SH-SY5Y (cell line): ENCODE results near the gene SASH3.
A peak's percentile ranks its signal among the peaks of the same experiment; 100 is the strongest.

Experiments used
- GATA2 ChIP-seq: IDR thresholded peaks from 2 replicates; pipeline ENCODE4 v1.6.1; 2011; ENCODE audit warnings: mild to moderate bottlenecking, low read depth, low read length
- GATA3 ChIP-seq: IDR thresholded peaks from 2 replicates; pipeline ENCODE4 v1.6.1; 2011; ENCODE audit warnings: low read depth, mild to moderate bottlenecking, low read length, moderate library complexity

Gene SASH3

GRCh38 chrX:129754056-129755024, 25.4 kb upstream of the SASH3 start:
- TF ChIP-seq GATA3 = no peak
- peak; percentile 34; the same call in 1 of the 2 replicates for TF ChIP-seq GATA2

- TF ChIP-seq GATA2 (no peak), GATA3 (no peak)
These were observed 23.7 kb upstream of the SASH3 start for GRCh38 chrX:129755779-129756650.

- TF ChIP-seq GATA2 = no peak
- no peak for TF ChIP-seq GATA3
These were observed 20.1 kb upstream of the SASH3 start for GRCh38 chrX:129759576-129760061.

- TF ChIP-seq GATA3 (no peak), GATA2 (no peak)
These were observed 19.6 kb upstream of the SASH3 start for GRCh38 chrX:129760155-129760554.

GRCh38 chrX:129760981-129761380, 18.8 kb upstream of the SASH3 start:
- no peak for TF ChIP-seq GATA2
- no peak for TF ChIP-seq GATA3

- TF ChIP-seq GATA3 = no peak
- no peak for TF ChIP-seq GATA2
These were observed 18.2 kb upstream of the SASH3 start for GRCh38 chrX:129761596-129761995.

- TF ChIP-seq GATA2 (no peak), GATA3 (no peak)
These were observed 17.3 kb upstream of the SASH3 start for GRCh38 chrX:129762448-129762847.

GRCh38 chrX:129763666-129764065, 16.1 kb upstream of the SASH3 start:
- no peak for TF ChIP-seq GATA2
- TF ChIP-seq GATA3 = no peak

GRCh38 chrX:129768186-129768585, 11.6 kb upstream of the SASH3 start:
- TF ChIP-seq GATA3 = no peak

- TF ChIP-seq GATA2 (no peak), GATA3 (no peak)
These were observed 10.9 kb upstream of the SASH3 start for GRCh38 chrX:129768586-129769466.

- TF ChIP-seq GATA3 = no peak
These were observed 10.1 kb upstream of the SASH3 start for GRCh38 chrX:129769467-129770154.

- TF ChIP-seq GATA2 = no peak
- no peak for TF ChIP-seq GATA3
These were observed 8.3 kb upstream of the SASH3 start for GRCh38 chrX:129771266-129771995.
